Activated CD4-positive, alpha-beta T cell treated with anti-CD3 and anti-CD28 coated beads, Interleukin-2, amount 50 U/mL, for 48 hours (primary cell): ENCODE measurements around the gene C2orf68.
A peak's percentile ranks its signal among the peaks of the same experiment; 100 is the strongest.
"Not testable (repeated sequence)": the region's sequence is repeated elsewhere in the genome, so short reads cannot be mapped to it uniquely, and the experiment has no call there.

Source experiments
- DNase-seq, 2 experiments: peaks; one replicate each; pipeline ENCODE4 v3.0.0-alpha.2; 2020

C2orf68 gene

GRCh38 chr2:85628658-85629057 is 16.8 kb upstream of the C2orf68 start:
- no peak for DNase-seq

- DNase-seq = no peak
Measured at GRCh38 chr2:85623991-85624390, 12.1 kb upstream of the C2orf68 start.

- DNase-seq = no peak
Measured at GRCh38 chr2:85621338-85621737, 9.5 kb upstream of the C2orf68 start.

GRCh38 chr2:85619617-85620016 is 7.8 kb upstream of the C2orf68 start:
- no peak for DNase-seq

GRCh38 chr2:85617723-85618122 is 5.9 kb upstream of the C2orf68 start:
- not testable (repeated sequence) for DNase-seq

- DNase-seq = no peak
Measured at GRCh38 chr2:85615413-85615728, 3.5 kb upstream of the C2orf68 start.

- DNase-seq = not testable (repeated sequence)
Measured at GRCh38 chr2:85614757-85615156, 2.9 kb upstream of the C2orf68 start.

- no peak for DNase-seq
Measured at GRCh38 chr2:85613717-85614515, 2.0 kb upstream of the C2orf68 start.

- peak in 1 of 2 experiments; percentile 25 for DNase-seq
Measured at GRCh38 chr2:85611217-85611704, 605 bp downstream of the C2orf68 start.

GRCh38 chr2:85607268-85608215 is 4.3 kb downstream of the C2orf68 start:
- no peak for DNase-seq

- no peak for DNase-seq
Measured at GRCh38 chr2:85606116-85606455, 5.8 kb downstream of the C2orf68 start.

- DNase-seq = no peak
Measured at GRCh38 chr2:85605406-85606115, 6.3 kb downstream of the C2orf68 start.

- DNase-seq = no peak
Measured at GRCh38 chr2:85604568-85605339, 7.1 kb downstream of the C2orf68 start.

GRCh38 chr2:85604133-85604444 is 7.8 kb downstream of the C2orf68 start:
- not testable (repeated sequence) for DNase-seq

GRCh38 chr2:85602476-85603234 is 9.2 kb downstream of the C2orf68 start, which contains the start of gene TMEM150A:
Gene TMEM150A, minus strand, starts transcription at chr2:85602698. Its CDS starts 750 bp downstream, at chr2:85601948.
- peak; percentile 86 to 91 for DNase-seq

GRCh38 chr2:85601771-85602475 is 9.9 kb downstream of the C2orf68 start:
- no peak for DNase-seq

GRCh38 chr2:85600951-85601770 is 10.7 kb downstream of the C2orf68 start:
- no peak for DNase-seq

- no peak for DNase-seq
Measured at GRCh38 chr2:85600235-85600575, 11.7 kb downstream of the C2orf68 start.

GRCh38 chr2:85599468-85600234 is 12.2 kb downstream of the C2orf68 start:
- DNase-seq = no peak
